ENCODE results near the gene SEMA6A. TPM values are rescaled to one million over a fixed set of nuclear protein-coding genes. Genes with fewer than 3 reads are reported as not detected.

Gene SEMA6A
- total RNA-seq, 2 experiments from 2014 or later: not detected

DNA sequence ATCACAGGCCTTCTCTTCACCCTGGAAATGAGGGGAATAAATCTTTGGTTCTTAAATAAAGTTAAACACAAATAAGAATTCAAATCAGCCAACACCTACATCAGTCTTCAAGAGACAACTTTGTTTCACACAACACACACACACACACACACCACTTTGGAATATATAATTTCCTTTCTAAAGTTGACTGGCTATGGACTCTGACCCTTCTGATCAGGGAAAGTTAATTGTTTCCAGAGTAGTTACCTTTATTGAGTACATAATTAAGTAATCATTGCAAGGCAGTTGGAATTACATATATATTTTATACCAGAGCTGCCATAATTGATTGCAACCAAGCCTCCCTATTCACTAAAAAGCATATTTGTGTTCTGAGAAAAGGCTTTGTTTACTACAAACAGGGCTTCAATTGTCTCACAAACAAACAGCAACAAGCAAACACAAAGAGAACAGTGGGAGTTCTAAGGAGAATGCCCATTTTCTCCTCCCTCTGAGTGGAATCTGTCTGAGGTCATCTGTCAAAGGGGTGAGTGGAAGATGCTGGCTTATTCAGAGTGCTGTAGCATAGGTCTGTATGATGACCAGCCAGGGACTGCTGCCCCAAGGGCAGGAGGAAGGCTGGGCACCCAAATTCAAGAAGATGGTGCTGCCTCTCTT lies 136.6 kb downstream of the SEMA6A start:
- intact Hi-C loops (cut with DNase I, micrococcal nuclease): no loop called here
- H3K4me3 Mint-ChIP-seq: no peak overlapping the region
- ChIA-PET POLR2A (no interaction called here), CTCF (no interaction called here)
- peaks cover 7% of the 10 kb centered on the region for H3K36me3 Mint-ChIP-seq (ENCODE audit: low read depth)
- no peaks in the 10 kb centered on the region for H3K9me3 Mint-ChIP-seq (ENCODE audit: low read depth)
- H3K27me3 Mint-ChIP-seq: no peaks in the 10 kb centered on the region
- ATAC-seq (no peak), DNase-seq (no peak)
- no peak overlapping the region for H3K27ac Mint-ChIP-seq
- no peaks in the 10 kb centered on the region for H3K4me1 Mint-ChIP-seq

- Mint-ChIP-seq H3K9me3 (ENCODE audit: low read depth) (no peaks in the 10 kb centered on the region), H3K27ac (no peak overlapping the region), H3K27me3 (no peaks in the 10 kb centered on the region), H3K36me3 (ENCODE audit: low read depth) (peaks cover 13% of the 10 kb centered on the region), H3K4me1 (no peaks in the 10 kb centered on the region), H3K4me3 (no peak overlapping the region)
- POLR2A ChIA-PET: no interaction called here
- ATAC-seq (no peak), DNase-seq (no peak)
- intact Hi-C loops (cut with DNase I, micrococcal nuclease): no loop called here
- CTCF ChIA-PET: no interaction called here
Observed at GRCh38 chr5:116437351-116437705, 137.3 kb downstream of the SEMA6A start.

DNA sequence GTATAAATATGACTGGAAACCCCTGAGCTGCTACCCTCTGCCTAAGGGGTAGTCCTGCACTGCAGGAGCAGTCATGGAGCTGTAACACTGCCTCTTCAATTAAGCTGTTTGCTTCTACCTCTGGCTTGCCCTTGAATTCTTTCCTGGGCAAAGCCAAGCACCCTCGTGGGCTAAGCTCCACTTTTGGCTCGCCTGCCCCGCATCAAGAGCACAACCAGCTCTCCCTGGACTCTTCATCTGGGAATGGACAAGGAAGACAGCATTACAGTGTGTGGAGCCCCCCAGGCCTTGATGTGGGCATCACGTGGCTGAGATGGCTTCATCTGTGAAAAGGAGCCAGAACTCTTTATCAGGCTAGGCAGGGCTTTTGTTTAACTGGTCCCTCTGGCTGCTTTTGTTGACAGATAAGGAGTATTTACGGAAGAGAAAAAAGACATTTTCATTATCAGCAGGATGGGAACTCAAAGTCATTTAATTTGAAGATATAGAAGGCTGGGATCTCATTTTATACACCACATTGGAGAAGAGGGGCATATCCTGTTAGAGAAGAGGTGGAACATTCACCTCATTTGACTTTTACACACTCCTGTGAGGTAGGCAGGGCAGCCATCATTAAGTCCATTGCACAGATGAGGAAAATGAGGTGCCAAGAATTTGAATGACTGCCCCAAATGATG lies 137.8 kb downstream of the SEMA6A start:
- Mint-ChIP-seq H3K27ac (no peak overlapping the region), H3K4me1 (no peaks in the 10 kb centered on the region), H3K9me3 (ENCODE audit: low read depth) (no peaks in the 10 kb centered on the region), H3K27me3 (no peaks in the 10 kb centered on the region), H3K4me3 (no peak overlapping the region), H3K36me3 (ENCODE audit: low read depth) (peaks cover 13% of the 10 kb centered on the region)
- ChIA-PET CTCF (no interaction called here), POLR2A (no interaction called here)
- DNase-seq (no peak), ATAC-seq (no peak)
- intact Hi-C loops (cut with DNase I, micrococcal nuclease): no loop called here

- Mint-ChIP-seq H3K9me3 (ENCODE audit: low read depth) (no peaks in the 10 kb centered on the region), H3K27me3 (no peaks in the 10 kb centered on the region), H3K4me1 (no peaks in the 10 kb centered on the region), H3K27ac (no peak overlapping the region), H3K4me3 (no peak overlapping the region), H3K36me3 (ENCODE audit: low read depth) (peaks cover 16% of the 10 kb centered on the region)
- no peak for ATAC-seq
- intact Hi-C loops (cut with DNase I, micrococcal nuclease): no loop called here
- DNase-seq: no peak
- ChIA-PET CTCF (no interaction called here), POLR2A (no interaction called here)
Observed at GRCh38 chr5:116428966-116429365, 145.7 kb downstream of the SEMA6A start.

DNA sequence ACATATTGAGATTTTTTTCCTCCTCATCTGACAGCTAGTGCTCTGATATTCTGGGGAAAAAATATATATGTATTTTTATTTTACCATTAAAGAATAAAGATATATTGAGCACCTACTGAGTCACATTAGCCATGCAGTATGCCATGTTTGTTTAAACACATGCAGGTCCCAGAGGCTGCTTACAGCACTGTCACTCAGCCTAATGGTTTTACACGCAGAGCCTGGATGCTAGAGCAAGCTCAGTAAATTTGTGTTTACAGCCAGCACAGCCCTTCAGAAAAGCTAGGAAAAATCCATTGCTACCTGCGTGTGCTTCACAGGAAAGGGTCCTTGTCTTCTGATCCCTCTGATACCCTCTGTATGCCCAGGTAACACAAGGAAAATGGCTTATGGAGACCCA lies 146.2 kb downstream of the SEMA6A start:
- POLR2A ChIA-PET: no interaction called here

GRCh38 chr5:116424951-116425350 lies 149.7 kb downstream of the SEMA6A start:
- Mint-ChIP-seq H3K27ac (no peak overlapping the region), H3K36me3 (ENCODE audit: low read depth) (peaks cover 25% of the 10 kb centered on the region), H3K9me3 (ENCODE audit: low read depth) (peaks cover 2% of the 10 kb centered on the region), H3K27me3 (no peaks in the 10 kb centered on the region), H3K4me1 (no peaks in the 10 kb centered on the region), H3K4me3 (no peak overlapping the region)
- intact Hi-C loops (cut with DNase I, micrococcal nuclease): no loop called here
- ChIA-PET POLR2A (no interaction called here), CTCF (interaction anchor here (0.6 to 0.7 kb wide), 2 partner anchors 16 to 494 kb away, joined by 3 read pairs; no protein-coding TSS in a partner anchor)
- DNase-seq: no peak
- no peak for ATAC-seq

More for the DNA sequence above, 146.2 kb downstream of the SEMA6A start:
- no peak for DNase-seq
- CTCF ChIA-PET: no interaction called here
- no peak for ATAC-seq
- intact Hi-C loops (cut with DNase I, micrococcal nuclease): no loop called here
- H3K4me1 Mint-ChIP-seq: no peaks in the 10 kb centered on the region
- peaks cover 16% of the 10 kb centered on the region for H3K36me3 Mint-ChIP-seq (ENCODE audit: low read depth)
- H3K27ac Mint-ChIP-seq: no peak overlapping the region
- no peaks in the 10 kb centered on the region for H3K27me3 Mint-ChIP-seq
- no peak overlapping the region for H3K4me3 Mint-ChIP-seq
- no peaks in the 10 kb centered on the region for H3K9me3 Mint-ChIP-seq (ENCODE audit: low read depth)

DNA sequence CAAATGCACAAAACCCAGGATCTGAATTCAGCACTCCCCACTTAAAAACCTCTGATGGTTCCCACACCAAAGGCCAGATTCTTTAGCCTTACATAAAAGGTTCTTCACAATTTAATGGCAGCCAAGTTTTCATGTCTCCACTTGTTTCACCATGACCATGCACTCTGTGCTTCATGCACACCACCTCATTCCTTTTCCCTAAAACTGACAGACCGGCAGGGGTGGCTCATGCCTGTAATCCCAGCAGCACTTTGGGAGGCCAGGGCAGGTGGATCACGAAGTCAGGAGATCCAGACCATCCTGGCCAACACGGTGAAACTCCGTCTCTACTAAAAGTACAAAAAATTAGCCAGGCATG lies 150.4 kb downstream of the SEMA6A start:
- no peak for ATAC-seq
- CTCF ChIA-PET: no interaction called here
- no peaks in the 10 kb centered on the region for H3K4me1 Mint-ChIP-seq
- H3K36me3 Mint-ChIP-seq (ENCODE audit: low read depth): peaks cover 32% of the 10 kb centered on the region
- H3K4me3 Mint-ChIP-seq: no peak overlapping the region
- H3K27ac Mint-ChIP-seq: no peak overlapping the region
- peaks cover 2% of the 10 kb centered on the region for H3K9me3 Mint-ChIP-seq (ENCODE audit: low read depth)
- POLR2A ChIA-PET: interaction anchor here (0.7 kb wide), 1 partner anchor 62 kb away, joined by 3 read pairs; no protein-coding TSS in a partner anchor
- H3K27me3 Mint-ChIP-seq: no peaks in the 10 kb centered on the region
- intact Hi-C loops (cut with DNase I, micrococcal nuclease): no loop called here
- no peak for DNase-seq

DNA sequence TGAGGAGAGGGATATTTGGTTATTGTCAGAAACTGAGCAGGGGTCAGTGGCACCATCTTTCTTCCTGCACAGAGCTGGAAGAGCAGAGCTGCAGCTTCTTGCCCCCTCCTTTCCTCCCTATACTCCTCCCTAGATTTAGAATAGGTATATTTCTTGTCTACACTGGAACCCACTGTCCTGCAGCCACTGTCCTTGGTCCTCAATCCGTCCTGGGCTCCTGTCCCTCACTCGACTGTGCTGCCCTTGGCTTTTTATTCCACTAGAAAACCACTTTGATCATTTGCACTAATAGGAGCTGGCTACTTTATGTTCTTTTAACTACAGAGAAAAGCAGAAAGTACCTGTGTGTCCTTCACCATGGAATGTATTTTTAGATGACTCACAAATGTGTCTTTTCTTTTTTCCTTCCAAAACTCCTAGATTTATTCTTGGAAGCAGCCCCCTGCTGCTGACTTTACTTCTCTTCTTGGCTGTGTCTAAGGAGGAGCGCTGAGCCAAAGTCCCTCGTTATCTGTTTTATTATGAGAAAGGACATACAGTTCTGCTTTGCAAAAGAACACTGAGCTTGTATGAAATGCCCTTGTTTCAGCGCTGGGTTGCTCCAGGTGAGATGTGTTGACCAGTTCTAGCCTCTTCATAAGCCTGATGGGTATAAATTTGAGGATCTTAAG lies 150.9 kb downstream of the SEMA6A start:
- Mint-ChIP-seq H3K4me3 (no peak overlapping the region), H3K4me1 (no peaks in the 10 kb centered on the region), H3K27me3 (no peaks in the 10 kb centered on the region), H3K27ac (no peak overlapping the region), H3K9me3 (ENCODE audit: low read depth) (peaks cover 2% of the 10 kb centered on the region), H3K36me3 (ENCODE audit: low read depth) (peaks cover 37% of the 10 kb centered on the region)
- POLR2A ChIA-PET: interaction anchor here (0.7 kb wide), 1 partner anchor 62 kb away, joined by 3 read pairs; no protein-coding TSS in a partner anchor
- ATAC-seq (no peak), DNase-seq (no peak)
- intact Hi-C loops (cut with DNase I, micrococcal nuclease): no loop called here
- CTCF ChIA-PET: interaction anchor here (0.5 kb wide), 1 partner anchor 142 kb away, joined by 3 read pairs; no protein-coding TSS in a partner anchor

DNA sequence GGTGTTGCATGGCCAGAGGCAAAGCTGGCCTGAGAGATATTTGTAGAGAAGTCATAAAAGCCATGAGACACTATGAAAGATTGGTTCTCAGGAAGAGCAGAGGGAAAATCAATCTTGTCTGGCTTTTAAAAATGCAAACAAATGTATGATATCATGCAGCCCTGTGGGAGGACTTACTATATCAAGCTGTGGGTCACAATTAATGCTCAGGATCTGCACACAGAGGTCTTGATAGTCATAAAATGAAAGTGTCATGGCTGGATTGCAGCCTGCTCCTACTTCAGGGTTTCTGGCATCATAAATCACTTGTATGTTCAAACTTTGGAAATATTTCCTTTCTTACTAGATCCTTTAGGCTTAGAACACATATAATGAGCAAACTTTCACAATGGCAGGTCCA lies 151.5 kb downstream of the SEMA6A start:
- no peaks in the 10 kb centered on the region for H3K4me1 Mint-ChIP-seq
- peaks cover 38% of the 10 kb centered on the region for H3K36me3 Mint-ChIP-seq (ENCODE audit: low read depth)
- intact Hi-C loops (cut with DNase I, micrococcal nuclease): no loop called here
- POLR2A ChIA-PET: no interaction called here
- DNase-seq (no peak), ATAC-seq (no peak)
- H3K4me3 Mint-ChIP-seq: no peak overlapping the region
- no peaks in the 10 kb centered on the region for H3K27me3 Mint-ChIP-seq
- peaks cover 2% of the 10 kb centered on the region for H3K9me3 Mint-ChIP-seq (ENCODE audit: low read depth)
- CTCF ChIA-PET: interaction anchor here (0.5 to 0.7 kb wide), 2 partner anchors 8 to 143 kb away, joined by 3 read pairs; no protein-coding TSS in a partner anchor
- H3K27ac Mint-ChIP-seq: no peak overlapping the region

GRCh38 chr5:116421080-116421629 lies 153.5 kb downstream of the SEMA6A start:
- DNase-seq (no peak), ATAC-seq (no peak)
- no peak overlapping the region for H3K27ac Mint-ChIP-seq
- no peak overlapping the region for H3K4me3 Mint-ChIP-seq
- H3K9me3 Mint-ChIP-seq (ENCODE audit: low read depth): peaks cover 2% of the 10 kb centered on the region
- intact Hi-C loops (cut with DNase I, micrococcal nuclease): no loop called here
- no peaks in the 10 kb centered on the region for H3K4me1 Mint-ChIP-seq
- H3K27me3 Mint-ChIP-seq: no peaks in the 10 kb centered on the region
- CTCF ChIA-PET: no interaction called here
- H3K36me3 Mint-ChIP-seq (ENCODE audit: low read depth): peaks cover 50% of the 10 kb centered on the region
- POLR2A ChIA-PET: no interaction called here

DNA sequence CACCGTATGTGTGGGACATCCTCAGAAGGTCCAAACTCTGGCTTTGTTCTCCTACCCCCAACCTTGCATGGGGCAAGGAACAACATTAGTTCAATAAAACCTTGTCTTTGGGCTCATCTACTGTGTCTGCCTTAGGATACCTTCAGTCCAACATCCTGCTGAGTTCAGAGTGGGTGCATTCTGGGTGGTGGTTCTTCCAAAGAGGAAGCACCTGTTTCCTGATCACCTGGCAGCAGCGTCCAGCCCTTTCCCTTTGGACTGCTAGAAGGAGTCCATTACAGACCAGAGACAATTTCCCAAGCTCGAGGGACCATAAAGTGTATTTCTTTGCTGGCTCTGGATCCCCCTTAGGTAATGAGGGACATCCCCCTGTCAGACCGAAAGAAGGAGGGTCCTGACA lies 154.1 kb downstream of the SEMA6A start:
- H3K9me3 Mint-ChIP-seq (ENCODE audit: low read depth): peaks cover 2% of the 10 kb centered on the region
- ChIA-PET POLR2A (no interaction called here), CTCF (interaction anchor here (0.8 kb wide), 1 partner anchor 79 kb away, joined by 4 read pairs; no protein-coding TSS in a partner anchor)
- H3K4me1 Mint-ChIP-seq: no peaks in the 10 kb centered on the region
- no peak overlapping the region for H3K4me3 Mint-ChIP-seq
- H3K27ac Mint-ChIP-seq: no peak overlapping the region
- peaks cover 51% of the 10 kb centered on the region for H3K36me3 Mint-ChIP-seq (ENCODE audit: low read depth)
- DNase-seq (no peak), ATAC-seq (no peak)
- intact Hi-C loops (cut with DNase I, micrococcal nuclease): no loop called here
- no peaks in the 10 kb centered on the region for H3K27me3 Mint-ChIP-seq

GRCh38 chr5:116419258-116419657 lies 155.4 kb downstream of the SEMA6A start:
- ChIA-PET POLR2A (no interaction called here), CTCF (no interaction called here)
- Mint-ChIP-seq H3K4me3 (no peak overlapping the region), H3K36me3 (ENCODE audit: low read depth) (peaks cover 47% of the 10 kb centered on the region), H3K27me3 (no peaks in the 10 kb centered on the region), H3K27ac (no peak overlapping the region), H3K9me3 (ENCODE audit: low read depth) (peaks cover 2% of the 10 kb centered on the region), H3K4me1 (no peaks in the 10 kb centered on the region)
- intact Hi-C loops (cut with DNase I, micrococcal nuclease): no loop called here
- no peak for ATAC-seq
- no peak for DNase-seq

Measured in activated CD4-positive, alpha-beta T cell treated with anti-CD3 and anti-CD28 coated beads for 36 hours (primary cell).